DMS114 treated with DMSO at 0.1 percent for 48 hours (cell line): ENCODE data around the gene MTG2.

Experiments used
- DNase-seq: peaks from one replicate; lab custom pipeline; 2025; ENCODE audit not compliant: unreplicated experiment; lab: John Stamatoyannopoulos, UW

MTG2 gene

GRCh38 chr20:62230696-62231095 is 47.9 kb downstream of the MTG2 start:
- DNase-seq, result no peak

GRCh38 chr20:62231292-62231691 is 48.5 kb downstream of the MTG2 start:
- DNase-seq, result no peak

- no peak for DNase-seq
Measured at GRCh38 chr20:62232194-62232593, 49.4 kb downstream of the MTG2 start.

GRCh38 chr20:62232770-62233645 is 50.2 kb downstream of the MTG2 start:
- DNase-seq, result no peak

- no peak for DNase-seq
Measured at GRCh38 chr20:62233684-62234083, 50.9 kb downstream of the MTG2 start.

GRCh38 chr20:62234339-62234738 is 51.5 kb downstream of the MTG2 start:
- DNase-seq, result no peak

- DNase-seq, result no peak
Measured at GRCh38 chr20:62235001-62235776, 52.4 kb downstream of the MTG2 start.

- no peak for DNase-seq
Measured at GRCh38 chr20:62235777-62236157, 52.9 kb downstream of the MTG2 start.

GRCh38 chr20:62236200-62236599 is 53.4 kb downstream of the MTG2 start:
- DNase-seq, result no peak

GRCh38 chr20:62236766-62237513 is 54.1 kb downstream of the MTG2 start:
- DNase-seq, result no peak

- no peak for DNase-seq
Measured at GRCh38 chr20:62237514-62237800, 54.6 kb downstream of the MTG2 start.

GRCh38 chr20:62237801-62238568 is 55.2 kb downstream of the MTG2 start, which contains the start of gene OSBPL2:
Gene OSBPL2 (plus strand): TSS chr20:62238521. CDS start chr20:62256185, 17,664 bp downstream.
- peak; percentile 92 for DNase-seq

GRCh38 chr20:62238569-62239277 is 55.9 kb downstream of the MTG2 start:
- no peak for DNase-seq

- DNase-seq, result no peak
Measured at GRCh38 chr20:62239278-62239879, 56.6 kb downstream of the MTG2 start.

GRCh38 chr20:62240020-62240685 is 57.3 kb downstream of the MTG2 start:
- DNase-seq, result no peak

- no peak for DNase-seq
Measured at GRCh38 chr20:62241506-62241905, 58.7 kb downstream of the MTG2 start.

- DNase-seq, result no peak
Measured at GRCh38 chr20:62242176-62242575, 59.3 kb downstream of the MTG2 start.

GRCh38 chr20:62243106-62243505 is 60.3 kb downstream of the MTG2 start:
- no peak for DNase-seq

GRCh38 chr20:62243906-62244515 is 61.2 kb downstream of the MTG2 start:
- DNase-seq, result no peak
